Measurements from ENCODE around the gene RNF223. TPM values are rescaled to one million over a fixed set of nuclear protein-coding genes. Genes with fewer than 3 reads are reported as not detected.

RNF223 gene
- total RNA-seq (2021) (not detected in 3 replicates), Bru-seq, nascent RNA (not detected)
- long read RNA-seq, experiment 1, result 0 reads
- long read RNA-seq, experiment 2, result 0 reads
- long read RNA-seq, experiment 3, result 0 reads

GRCh38 chr1:1073743-1074587 is at the start of gene RNF223:
RNF223 (minus strand) TSS chr1:1074306; CDS start chr1:1072566, 1,740 bp downstream.
- H3K36me3 Mint-ChIP-seq, result no peaks in the 10 kb centered on the region
- H3K27me3 Mint-ChIP-seq (ENCODE audit: low read depth), result peaks cover 12% of the 10 kb centered on the region
- no peak within 1 kb of the TSS for H3K4me3 Mint-ChIP-seq
- H3K9me3 Mint-ChIP-seq, result no peaks in the 10 kb centered on the region
- ATAC-seq, result peak; percentile 13; the same call in 1 of the 2 replicates
- peak within 1 kb of the TSS; percentile 68; the same call in 1 of the 2 replicates for H3K27ac Mint-ChIP-seq
- TF ChIP-seq CREB1 (CRISPR knock-in tag; IDR thresholded peaks at IDR 0.05) (no peak), ESRRA (CRISPR knock-in tag; IDR thresholded peaks at IDR 0.05; ENCODE audit: borderline replicate concordance) (no peak), ZNF263 (CRISPR knock-in tag; IDR thresholded peaks at IDR 0.05; ENCODE audit: low read depth) (no peak), NFE2L1 (CRISPR knock-in tag; IDR thresholded peaks at IDR 0.05) (no peak), NR1H2 (CRISPR knock-in tag; IDR thresholded peaks at IDR 0.05) (no peak), STAT6 (CRISPR knock-in tag; conservative IDR thresholded peaks at IDR 0.05; ENCODE audit: low read depth) (no peak), NR3C1 (CRISPR knock-in tag; conservative IDR thresholded peaks at IDR 0.05; ENCODE audit: low read depth) (no peak), RORB (CRISPR knock-in tag; IDR thresholded peaks at IDR 0.05) (no peak), MLX (CRISPR knock-in tag; IDR thresholded peaks at IDR 0.05) (no peak)
- no peak for DNase-seq (ENCODE audit: low spot score)
- ChIA-PET POLR2A (no interaction called here), CTCF (interaction anchor here (0.6 to 3.2 kb wide), 4 partner anchors 10 to 89 kb away, joined by 3 to 14 read pairs (median 7); no protein-coding TSS in a partner anchor)
- no peaks in the 10 kb centered on the region for H3K4me1 Mint-ChIP-seq

GRCh38 chr1:1122981-1123480 is 48.9 kb upstream of the RNF223 start:
- ChIA-PET POLR2A (interaction anchor here (0.6 to 1.0 kb wide), 2 partner anchors 42 to 809 kb away, joined by 3 to 4 read pairs; no protein-coding TSS in a partner anchor), CTCF (interaction anchor here (0.5 to 2.9 kb wide), 26 partner anchors 7 to 217 kb away, joined by 3 to 20 read pairs (median 4); partner anchors contain the start of genes B3GALT6, C1QTNF12, SDF4 and TNFRSF18)
- DNase-seq (ENCODE audit: low spot score), result peak; percentile 12
- H3K27ac Mint-ChIP-seq, result no peak overlapping the region; the same call in 1 of the 2 replicates
- H3K4me3 Mint-ChIP-seq, result no peak overlapping the region
- no peak for ATAC-seq
- H3K27me3 Mint-ChIP-seq (ENCODE audit: low read depth), result peaks cover 16% of the 10 kb centered on the region
- peaks cover 9% of the 10 kb centered on the region for H3K9me3 Mint-ChIP-seq
- H3K4me1 Mint-ChIP-seq, result no peaks in the 10 kb centered on the region
- H3K36me3 Mint-ChIP-seq, result no peaks in the 10 kb centered on the region
- TF ChIP-seq E2F5 (CRISPR knock-in tag; IDR thresholded peaks at IDR 0.05), result no peak
- TF ChIP-seq SP1 (CRISPR knock-in tag; conservative IDR thresholded peaks at IDR 0.05), result no peak
- no peak for TF ChIP-seq FOXJ3 (CRISPR knock-in tag; IDR thresholded peaks at IDR 0.05; ENCODE audit: borderline replicate concordance)
- TF ChIP-seq ZMAT4 (CRISPR knock-in tag; IDR thresholded peaks at IDR 0.05), result no peak
- TF ChIP-seq TP53 (CRISPR knock-in tag; IDR thresholded peaks at IDR 0.05), result no peak
- TF ChIP-seq RORB (CRISPR knock-in tag; IDR thresholded peaks at IDR 0.05), result no peak
- TF ChIP-seq ZNF281 (CRISPR knock-in tag; IDR thresholded peaks at IDR 0.05), result no peak
- TF ChIP-seq ZNF263 (CRISPR knock-in tag; IDR thresholded peaks at IDR 0.05; ENCODE audit: low read depth), result no peak
- TF ChIP-seq NFYB (CRISPR knock-in tag; conservative IDR thresholded peaks at IDR 0.05; ENCODE audit: low read depth), result no peak
- no peak for TF ChIP-seq FOXP1 (CRISPR knock-in tag; IDR thresholded peaks at IDR 0.05; ENCODE audit: borderline replicate concordance)
- TF ChIP-seq USF1 (CRISPR knock-in tag; IDR thresholded peaks at IDR 0.05), result no peak
- no peak for TF ChIP-seq ZNF317 (CRISPR knock-in tag; IDR thresholded peaks at IDR 0.05; ENCODE audit: borderline replicate concordance, low read depth)
- no peak for TF ChIP-seq TEAD4 (CRISPR knock-in tag; IDR thresholded peaks at IDR 0.05)
- no peak for TF ChIP-seq MXD4 (CRISPR knock-in tag; IDR thresholded peaks at IDR 0.05; ENCODE audit: borderline replicate concordance)
- TF ChIP-seq TCF7 (CRISPR knock-in tag; IDR thresholded peaks at IDR 0.05; ENCODE audit: low read depth), result no peak
